HPDE6-E6E7 (cell line): ENCODE measurements around the gene NTMT2.

Experiments used
- DNase-seq: peaks from one replicate; pipeline ENCODE4 v3.0.0; 2011; ENCODE audit warnings: missing footprints; ENCODE audit errors: extremely low spot score

NTMT2 gene

GRCh38 chr1:170209125-170209524 is 63.4 kb downstream of the NTMT2 start:
- no peak for DNase-seq

DNA sequence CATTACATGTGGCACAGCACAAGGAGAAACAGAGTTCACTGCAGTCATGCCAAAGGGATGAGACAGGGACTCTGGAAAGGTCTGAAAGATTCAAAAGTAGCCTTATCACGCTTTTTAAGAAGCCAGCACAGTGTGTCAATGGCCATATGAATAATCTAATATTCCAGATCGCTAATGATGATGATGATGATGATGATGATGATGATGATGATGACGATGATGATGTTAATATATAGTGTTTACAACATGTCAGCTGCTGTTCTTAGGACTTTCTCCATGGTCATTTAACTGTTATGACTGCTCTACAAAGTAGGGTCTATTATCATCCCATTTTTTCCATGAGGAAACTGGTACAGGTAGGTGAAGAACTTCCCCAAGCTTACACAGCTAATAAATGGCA is 64.4 kb downstream of the NTMT2 start:
- no peak for DNase-seq

DNA sequence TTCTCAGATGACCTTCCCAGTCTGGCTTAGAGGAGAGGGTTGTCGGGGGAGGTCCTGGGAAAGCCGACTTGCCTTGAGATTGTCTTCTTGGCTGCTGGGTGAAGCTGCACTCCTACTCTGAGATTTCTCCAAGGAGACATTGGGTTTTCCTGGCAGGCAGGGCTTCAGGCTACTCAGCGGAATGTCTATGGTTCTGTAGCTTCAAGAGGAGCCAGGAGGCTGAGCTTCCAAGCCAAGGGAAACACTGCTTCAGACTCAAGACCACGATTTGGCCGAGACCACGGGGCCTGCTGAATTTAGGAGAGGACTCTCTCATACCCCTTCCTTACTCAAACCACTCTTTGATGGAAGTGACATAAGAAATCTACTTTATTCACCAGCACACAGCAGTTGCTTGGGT is 67.8 kb downstream of the NTMT2 start:
- no peak for DNase-seq

GRCh38 chr1:170214117-170215032 is 68.6 kb downstream of the NTMT2 start:
- DNase-seq: no peak

GRCh38 chr1:170215072-170215885 is 69.5 kb downstream of the NTMT2 start:
- no peak for DNase-seq

DNA sequence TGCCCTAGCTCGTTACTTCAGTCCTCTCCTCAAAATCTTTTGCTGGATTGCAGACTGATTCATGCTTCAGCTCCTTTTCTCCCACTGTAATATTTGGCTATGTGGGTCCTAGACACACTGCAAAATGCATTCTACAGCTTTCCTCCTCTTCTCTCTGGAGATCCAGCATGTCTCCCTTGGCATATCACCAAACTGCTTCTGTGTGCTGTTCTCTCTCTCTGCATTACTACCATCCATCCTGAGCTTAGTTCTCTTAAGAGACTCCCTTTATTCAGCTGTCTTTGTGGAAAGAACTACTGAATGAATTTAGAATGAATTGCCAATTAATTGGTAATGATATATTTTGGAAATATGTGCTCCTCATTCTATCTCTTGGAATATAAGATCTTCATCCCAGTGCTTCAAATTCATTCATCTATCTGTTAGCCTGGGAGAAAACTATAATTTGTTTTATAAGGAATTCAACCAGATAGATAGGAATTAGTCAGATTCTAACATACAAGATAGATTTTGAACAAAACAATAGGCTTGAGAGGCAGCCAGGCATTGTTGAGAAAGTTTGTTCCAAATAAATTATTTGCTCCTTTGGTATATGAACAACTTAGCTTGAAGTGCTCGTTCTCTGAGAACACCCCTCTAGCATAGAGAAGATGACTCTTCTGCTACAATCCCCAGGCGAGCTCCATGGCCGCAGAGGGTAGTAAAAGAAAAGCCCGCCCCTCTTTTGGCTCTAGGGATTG is 71.9 kb downstream of the NTMT2 start:
- no peak for DNase-seq

GRCh38 chr1:170218257-170218650 is 72.5 kb downstream of the NTMT2 start:
- DNase-seq: no peak
